GM21717 (cell line): ENCODE data around the gene EZH2.

Experiments used
- ATAC-seq: cut with Tn5 transposase; IDR thresholded peaks from one replicate; pipeline ENCODE4 v1.9.1; 2021; ENCODE audit warnings: mild to moderate bottlenecking, moderate library complexity; ENCODE audit not compliant: unreplicated experiment

Gene EZH2

DNA sequence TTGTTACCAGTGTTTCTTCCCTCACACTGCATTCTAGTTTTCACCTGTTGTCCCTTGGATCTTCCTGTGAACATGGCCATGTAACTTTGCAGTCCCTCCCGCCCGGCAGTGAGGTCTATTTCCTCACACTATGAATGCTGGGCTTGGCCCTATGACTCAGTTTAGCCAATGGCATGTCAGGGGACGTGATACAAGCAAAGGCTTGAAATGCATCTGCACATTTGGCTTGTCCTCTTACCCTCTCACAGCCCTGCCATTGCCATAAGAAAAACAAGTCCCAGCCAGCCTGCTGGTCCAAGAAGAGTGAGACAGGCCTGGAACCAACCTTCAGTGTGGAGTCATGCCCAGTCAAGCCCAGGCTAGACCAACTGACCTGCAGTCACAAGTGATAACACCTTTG is 17.1 kb upstream of the EZH2 start:
- no peak for ATAC-seq

DNA sequence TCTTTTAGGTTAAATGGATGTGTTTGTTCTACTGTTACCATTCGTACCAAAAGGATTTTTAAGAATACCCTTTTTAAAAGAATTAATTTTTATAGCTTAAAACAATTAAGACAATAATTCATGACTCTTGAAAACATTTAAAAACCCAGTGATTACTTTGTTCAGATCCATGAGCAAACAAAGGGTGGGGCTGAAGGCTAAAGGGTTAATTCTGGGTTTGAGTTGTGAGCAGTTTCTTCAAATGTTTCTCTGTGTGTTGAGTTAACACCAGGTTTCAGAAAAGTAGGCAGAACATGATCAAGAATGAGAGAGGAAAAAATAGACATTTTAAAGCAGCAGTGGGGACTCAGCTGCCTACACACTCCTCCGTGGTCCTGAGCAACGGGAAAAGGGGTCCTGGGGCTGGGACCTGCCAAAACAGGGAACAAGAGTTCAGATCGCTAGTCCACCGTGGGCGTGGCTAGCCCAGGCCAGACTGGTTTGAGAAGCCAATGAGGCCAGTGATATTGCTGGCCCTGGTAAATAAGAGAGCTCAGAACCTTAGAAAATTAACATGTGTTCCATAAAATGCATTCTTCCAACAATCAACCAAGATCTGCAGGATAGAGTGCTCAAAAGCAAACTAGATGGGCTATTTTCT is 14.9 kb upstream of the EZH2 start:
- no peak for ATAC-seq

DNA sequence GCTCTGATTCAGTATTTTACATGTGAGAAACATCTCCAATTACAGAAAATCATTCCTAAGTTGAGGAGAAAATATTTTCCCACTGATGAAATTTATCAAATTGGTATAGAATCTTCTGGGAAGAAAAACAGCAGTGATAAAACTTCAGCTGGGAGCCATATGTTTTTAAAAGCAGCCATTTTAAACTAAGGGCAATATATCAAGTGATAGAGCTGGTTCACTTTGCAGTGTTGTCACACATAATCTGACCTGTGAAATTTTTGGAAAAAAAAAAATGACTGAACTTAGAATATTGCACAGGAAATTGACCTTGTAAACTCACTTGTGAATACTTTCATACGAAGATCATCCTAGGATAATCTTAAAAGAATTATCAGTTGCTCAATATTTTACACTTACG is 10.5 kb upstream of the EZH2 start:
- no peak for ATAC-seq

DNA sequence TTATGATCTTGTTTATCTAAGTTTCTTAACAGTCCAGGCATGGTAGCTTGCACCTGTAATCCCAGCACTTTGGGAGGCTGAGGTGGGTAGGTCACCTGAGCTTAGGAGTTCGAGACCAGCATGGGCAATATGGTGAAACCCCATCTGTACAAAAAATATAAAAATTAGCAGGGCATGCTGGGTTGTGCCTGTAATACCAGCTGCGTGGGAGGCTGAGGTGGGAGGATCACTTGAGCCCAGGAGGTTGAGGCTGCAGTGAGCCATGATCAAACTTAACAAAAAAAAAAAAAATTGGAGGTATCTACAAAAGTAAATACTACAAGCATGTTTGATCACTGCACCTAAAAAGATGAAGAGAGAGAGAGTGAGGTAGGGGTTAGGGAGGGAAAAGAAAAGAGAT is 9.0 kb upstream of the EZH2 start:
- no peak for ATAC-seq

DNA sequence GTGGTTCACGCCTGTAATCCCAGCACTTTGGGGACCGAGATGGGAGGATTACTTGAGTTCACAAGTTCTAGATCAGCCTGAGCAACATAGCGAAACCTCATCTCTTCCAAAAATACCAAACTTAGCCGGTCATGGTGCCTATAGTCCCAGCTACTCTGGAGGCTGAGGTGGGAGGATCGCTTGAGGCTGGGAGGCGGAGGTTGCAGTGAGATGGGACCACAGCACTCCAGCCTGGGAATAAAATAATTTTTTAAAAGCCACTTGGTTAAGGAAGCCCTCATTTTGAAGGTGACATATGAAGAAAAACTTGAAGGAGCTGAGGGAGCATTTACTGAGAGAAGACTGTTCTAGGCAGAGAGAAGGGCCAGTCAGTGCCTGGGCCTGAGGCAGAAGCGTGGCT is 4.2 kb upstream of the EZH2 start:
- no peak for ATAC-seq

DNA sequence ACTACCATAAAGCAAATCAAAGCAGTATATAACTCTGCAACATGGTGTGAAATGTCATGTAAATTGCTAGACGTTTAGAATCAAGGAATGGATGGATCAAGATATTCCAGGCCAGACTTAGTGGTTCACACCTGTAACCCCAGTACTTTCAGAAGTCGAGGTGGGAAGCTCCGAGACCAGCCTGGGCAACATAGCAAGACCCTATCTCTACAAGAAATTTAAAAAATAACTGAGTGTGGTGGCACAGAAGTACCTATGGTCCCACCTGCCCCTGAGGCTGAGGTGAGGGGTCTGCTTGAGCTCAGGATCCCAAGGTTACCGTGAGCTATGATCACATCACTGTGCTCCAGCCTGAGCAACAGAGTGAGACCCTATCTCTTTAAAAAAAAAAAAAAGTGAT is 2.8 kb upstream of the EZH2 start:
- no peak for ATAC-seq

DNA sequence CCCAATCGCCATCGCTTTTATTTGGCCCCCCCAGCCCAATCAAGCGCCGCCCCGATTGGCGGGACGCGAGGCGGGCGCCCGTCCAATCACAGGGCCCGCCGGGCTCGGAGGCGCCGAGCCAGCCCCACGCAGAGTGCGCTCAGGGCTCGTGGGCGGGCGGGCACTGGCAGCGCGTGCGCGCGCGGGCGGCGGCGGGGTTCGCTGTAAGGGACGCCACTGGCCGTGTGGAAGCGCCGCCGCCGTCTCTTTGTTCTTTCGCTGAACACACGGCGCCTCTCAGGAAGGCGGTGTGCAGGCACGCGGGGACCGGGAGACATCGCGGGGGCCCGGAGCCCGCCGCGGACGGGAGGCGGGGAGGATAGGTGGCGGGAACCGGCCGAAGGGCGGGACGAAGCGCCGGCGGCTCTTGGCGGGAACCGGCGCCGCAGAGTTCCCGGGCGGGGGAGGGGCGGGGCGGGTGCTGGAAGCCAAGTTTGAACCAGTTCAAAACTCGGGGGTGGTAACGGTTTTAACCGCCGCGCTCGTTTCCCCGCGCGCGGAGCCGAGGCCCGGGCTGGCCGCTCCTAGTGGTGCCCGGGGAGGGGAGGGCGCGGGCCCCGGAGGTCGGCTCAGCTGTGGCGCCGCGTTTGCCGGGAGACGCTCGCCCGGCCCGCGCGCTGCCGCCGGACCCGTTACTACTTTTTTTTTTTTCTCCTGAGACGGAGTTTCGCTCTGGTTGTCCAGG is 370 bp upstream of the EZH2 start:
- ATAC-seq: peak; percentile 91

DNA sequence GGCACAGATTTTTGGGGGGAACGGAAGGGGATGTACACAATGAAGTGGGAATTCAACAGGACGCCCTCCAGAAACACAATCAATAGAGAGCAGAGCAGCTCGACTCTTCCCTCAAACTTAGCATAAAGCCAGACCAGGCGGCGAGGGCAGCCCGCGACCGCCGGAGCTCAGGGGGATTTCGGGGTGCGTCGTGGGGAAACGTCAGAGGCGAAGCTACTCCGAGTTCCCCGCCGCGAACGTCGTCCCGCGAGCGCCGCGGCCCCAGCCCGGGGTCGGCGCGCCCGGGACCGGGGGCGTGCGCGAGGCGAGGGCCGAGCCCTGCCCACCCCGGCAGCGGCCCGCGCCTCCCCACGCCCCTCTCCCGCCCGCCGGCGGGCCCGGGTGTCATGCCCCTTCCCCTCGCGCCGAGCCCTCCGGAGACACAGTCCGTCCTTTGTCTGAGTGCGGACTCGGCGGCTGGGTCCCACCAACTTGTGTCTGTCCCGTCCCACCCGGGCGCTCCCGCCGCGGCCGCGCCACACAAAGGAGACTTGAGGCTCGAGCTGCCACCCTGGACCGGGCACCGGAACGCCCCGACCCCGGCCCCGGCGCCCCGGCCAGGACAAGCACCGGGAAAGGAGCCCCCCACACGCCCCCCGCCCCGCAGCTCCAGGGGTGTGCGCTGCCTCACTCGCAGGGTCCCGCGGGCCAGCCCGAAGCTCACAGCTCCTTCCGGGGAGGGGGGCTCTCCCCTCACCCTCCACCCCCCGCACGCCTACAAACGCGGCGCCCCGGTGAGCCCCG is 634 bp downstream of the EZH2 start:
- peak; percentile 32 for ATAC-seq

DNA sequence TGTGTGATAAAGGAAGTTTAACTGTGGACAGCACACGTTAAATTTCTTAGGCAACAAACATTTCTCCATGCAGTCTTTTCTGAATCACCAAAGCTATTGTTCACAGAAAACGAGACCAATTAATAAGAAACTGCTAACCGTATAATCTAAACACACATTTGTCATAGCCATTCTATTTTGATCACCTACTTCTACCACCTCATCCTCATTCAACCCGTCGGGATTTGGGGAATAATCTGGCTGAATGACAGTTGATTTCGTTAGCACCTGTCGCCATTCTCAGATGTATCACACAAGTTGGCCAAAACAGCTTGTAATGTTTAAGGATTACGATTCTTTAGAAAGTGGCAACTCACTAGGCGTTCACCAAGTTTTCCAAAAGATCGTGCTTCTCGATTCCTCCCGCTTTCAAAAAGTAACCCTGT is 1.2 kb downstream of the EZH2 start:
- ATAC-seq: no peak

DNA sequence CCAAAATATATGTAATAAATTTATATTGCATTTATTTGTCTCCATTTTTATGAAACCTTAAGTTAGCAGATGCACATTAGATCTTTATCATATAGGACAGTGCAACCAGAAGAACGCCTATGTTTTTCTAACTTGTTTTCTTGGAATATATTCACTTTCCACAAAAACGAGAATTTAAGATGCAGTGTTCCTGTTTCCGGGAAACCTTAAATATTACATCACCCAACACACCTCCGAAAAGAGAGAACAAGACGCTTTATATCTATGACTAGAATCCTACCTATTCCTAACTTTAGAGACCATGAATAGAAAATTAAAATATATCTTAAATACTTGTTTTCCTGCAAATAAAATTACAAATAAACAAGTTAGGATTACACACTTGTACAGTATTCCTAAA is 1.9 kb downstream of the EZH2 start:
- no peak for ATAC-seq

DNA sequence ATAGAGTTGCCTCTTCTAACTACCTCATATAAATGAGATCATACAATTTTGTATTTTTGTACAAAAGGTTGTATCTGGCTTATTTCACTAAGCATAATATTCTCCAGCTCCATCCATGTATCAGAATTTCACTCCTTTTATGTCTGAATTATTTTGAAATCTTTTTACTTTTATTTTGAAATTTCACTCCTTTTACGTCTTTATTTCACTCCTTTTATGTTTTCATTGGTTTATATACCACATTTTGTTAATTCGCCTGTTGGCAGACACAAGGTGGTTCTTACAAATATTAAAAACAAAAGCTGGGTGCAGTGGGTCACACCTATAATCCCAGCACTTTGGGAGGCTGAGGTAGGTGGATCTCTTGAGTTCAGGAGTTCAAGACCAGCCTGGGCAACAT is 5.8 kb downstream of the EZH2 start:
- no peak for ATAC-seq

DNA sequence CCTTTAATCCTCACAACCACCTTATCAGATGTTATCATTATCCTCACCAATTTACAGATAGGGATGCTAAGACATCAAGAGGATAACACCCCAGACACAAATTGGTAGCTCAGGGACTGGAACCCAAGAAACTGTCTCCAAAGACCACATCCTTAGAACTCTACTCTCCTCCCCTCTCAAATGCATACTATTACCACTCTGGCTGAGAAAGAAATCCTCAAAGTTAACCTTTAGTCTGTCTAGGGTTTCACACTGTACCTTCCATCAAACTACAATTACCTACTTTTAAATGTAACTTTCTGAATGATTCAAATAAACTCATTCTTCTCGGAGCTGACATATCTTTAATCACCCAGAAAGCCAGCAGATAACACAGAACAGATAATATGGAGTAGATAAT is 6.6 kb downstream of the EZH2 start:
- no peak for ATAC-seq

DNA sequence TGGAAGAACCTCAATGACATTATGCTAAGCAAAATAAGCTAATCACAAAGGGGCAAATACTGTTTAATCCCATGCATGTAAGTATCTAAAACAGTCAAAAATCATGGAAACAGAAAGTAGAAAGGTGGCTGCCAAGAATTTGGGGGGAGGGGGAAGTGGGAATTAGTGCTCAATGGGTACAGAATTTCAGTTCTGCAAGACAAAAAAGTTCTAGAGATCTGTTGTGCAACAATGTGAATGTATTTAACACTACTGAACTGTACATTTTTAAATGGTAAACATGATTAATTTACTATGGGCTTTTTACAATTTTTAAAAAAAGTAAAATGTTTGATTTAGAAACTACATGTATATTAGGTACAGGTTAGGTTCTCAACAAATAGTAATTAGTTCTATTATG is 11.9 kb downstream of the EZH2 start:
- no peak for ATAC-seq

DNA sequence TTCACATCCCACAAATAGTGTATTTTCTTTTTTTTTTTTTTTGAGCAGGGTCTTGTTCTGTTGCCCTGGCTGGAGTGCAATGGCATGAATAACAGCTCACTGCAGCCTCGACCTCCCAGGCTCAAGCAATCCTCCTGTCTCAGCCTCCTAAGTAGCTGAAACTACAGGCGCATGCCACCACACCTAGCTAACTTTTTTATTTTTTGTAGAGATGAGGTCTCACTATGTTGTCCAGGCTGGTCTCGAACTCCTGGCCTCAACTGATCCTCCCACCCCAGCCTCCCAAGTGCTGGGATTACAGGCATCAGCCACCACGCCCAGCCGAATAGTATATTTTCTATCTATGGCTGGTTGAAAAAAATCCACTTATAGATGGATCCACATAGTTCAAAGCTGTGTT is 12.5 kb downstream of the EZH2 start:
- no peak for ATAC-seq

DNA sequence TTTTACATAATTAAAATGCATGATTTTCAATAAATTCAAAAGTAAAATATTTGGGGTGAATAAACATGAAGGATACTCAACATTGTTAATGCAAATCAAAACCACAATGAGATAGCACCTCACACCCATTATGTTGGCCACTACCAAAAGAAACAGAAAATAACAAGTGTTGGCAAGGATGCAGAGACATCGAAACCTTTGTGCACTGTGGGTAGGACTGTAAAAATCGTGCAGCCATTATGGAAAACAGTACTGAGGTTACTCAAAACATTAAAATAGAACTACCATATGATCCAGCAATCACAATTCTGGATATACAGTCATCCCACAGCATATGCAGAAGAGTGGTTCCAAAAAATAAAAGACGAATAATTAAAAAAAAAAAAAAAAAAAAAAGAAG is 13.1 kb downstream of the EZH2 start:
- ATAC-seq: no peak

DNA sequence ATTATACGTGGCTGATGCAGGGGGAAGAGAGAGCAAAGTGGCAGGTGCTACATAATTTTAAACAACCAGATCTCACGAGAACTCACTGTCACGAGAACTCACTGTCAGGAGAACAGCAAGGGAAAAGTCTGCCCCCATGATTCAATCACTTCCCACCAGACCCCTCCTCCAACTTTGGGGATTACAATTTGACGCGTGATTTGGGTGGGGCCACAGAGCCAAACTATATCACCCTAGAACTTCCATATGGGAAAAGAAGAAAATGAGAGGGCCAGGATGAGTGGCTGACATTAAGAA is 15.8 kb downstream of the EZH2 start:
- no peak for ATAC-seq

DNA sequence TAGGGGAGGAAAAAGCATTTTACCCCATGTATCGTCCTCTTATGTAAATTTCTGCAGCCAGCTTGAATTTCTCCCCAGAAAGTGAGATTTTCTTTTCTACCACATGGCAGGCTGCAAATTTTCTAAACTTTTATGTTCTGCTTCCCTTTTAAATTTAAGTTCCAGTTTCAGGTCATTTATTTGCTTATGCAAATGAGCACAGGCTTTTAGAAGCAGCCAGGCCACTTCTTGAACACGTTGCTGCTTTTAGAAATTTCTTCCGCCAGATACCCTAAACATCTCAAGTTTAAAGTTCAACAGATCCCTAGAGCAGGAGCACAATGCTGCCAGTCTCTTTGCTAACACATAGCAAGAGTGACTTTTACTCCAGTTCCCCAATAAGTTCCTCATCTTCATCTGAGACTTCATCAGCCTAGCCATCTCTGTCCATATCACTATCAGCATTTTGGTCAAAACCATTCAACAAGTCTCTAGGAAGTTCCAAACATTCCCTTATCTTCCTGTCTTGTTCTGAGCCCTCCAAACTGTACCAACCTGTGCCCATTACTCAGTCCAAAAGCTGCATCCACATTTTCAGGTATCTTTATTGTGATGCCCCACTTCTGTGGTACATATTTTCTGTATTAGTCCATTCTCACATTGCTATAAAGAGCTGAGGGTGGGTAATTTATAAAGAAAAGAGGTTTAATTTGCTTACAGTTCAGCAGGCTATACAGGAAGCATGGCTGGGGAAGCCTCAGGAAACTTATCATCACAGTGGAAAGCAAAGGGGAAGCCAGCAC is 16.3 kb downstream of the EZH2 start:
- no peak for ATAC-seq

DNA sequence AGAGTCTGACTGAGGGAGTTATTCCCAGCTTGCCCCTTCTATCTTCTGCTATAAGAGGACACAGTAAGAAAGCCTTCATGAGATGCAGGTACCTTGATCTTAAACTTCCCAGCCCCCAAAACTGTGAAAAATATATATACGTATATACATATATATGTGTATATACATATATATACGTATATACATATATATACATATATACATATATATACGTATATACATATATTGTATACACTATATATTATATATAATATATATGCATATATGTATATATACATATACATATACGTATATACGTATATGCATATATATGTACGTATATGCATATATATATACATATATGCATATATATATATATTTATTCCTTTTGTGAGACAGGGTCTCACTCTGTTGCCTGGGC is 17.7 kb downstream of the EZH2 start:
- ATAC-seq: no peak

DNA sequence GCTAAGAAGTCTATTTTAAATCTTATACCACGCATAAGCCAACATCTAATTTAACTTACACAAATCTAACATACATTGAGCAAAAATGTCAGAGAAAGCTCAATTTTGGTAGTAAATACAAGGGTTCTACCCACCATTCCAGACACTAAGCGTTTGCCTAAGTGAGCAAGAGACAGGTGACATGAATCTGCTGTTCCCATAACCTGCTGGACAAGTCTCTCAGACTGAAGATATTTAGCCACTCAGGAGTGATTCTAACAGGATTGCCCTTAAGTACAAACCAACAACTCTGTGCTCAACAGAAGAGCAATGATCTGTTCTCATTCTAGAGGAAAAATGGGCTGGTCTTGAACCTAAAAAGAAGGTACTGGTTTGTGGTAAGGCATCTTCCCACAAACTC is 18.8 kb downstream of the EZH2 start:
- no peak for ATAC-seq

DNA sequence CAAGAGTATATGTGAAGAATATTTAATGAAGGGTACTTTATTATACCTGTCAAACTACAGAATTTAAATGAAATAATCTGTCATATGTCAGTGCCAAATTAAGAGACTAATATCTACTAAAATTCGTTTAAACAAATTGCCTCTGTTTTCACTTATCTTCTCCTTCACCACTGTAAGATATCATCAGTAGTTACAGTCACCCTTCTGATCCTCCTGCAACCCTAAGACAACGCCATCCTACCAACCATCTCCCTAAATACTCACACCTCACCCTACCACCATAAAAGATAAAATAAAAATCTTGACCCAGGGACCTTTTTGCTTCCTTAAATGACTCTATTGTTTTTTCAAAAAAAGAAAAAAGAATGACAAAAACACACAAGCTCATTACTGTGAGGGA is 20.8 kb downstream of the EZH2 start:
- no peak for ATAC-seq

DNA sequence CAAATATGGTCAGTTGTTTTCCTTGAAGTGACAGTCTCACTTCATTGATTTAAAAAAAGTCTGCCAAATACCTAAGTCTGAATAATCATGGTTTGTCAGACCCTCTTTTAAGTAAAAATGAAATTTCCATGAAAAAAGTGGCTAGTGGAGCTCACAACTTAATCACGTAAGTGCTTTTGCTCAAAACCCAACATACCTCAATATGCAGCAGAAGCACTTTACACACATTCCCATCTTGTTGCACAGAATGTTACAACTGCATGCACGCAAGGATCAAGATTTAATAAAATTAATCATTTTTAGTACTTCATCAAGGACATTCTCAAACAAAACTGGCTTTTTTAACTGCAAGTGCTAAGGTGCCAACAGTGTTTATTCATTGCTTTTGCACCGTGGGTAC is 21.6 kb downstream of the EZH2 start:
- ATAC-seq: no peak

DNA sequence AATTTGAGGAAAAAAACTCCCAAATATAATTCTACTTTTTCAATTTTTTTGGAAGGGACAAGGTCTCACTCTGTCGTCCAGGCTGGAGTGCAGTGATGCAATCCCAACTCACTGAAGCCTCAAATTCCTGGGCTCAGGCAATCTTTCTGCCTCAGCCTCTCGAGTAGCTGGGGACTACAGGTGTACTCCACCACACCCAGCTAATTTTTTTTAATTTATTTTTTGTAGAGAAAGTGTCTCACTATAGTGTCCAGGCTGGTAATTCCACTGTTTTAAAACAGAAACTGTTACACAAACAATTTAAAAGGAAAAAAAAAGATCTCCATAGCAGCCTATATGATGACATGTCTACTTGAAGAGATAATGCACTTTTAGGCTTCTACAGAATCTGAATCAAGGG is 25.6 kb downstream of the EZH2 start:
- ATAC-seq: no peak
